Neural cell (in vitro differentiated cells): ENCODE measurements around the gene DPH3. TPM values are rescaled to one million over a fixed set of nuclear protein-coding genes. Genes with fewer than 3 reads are reported as not detected.

Experiments
- H2AFZ ChIP-seq: fragments of 200-600, 300-800 bp; sonication (generic), shearing (Covaris generic); 2 replicates; pipeline ENCODE4 v1.6.0; 2014; ENCODE audit warnings: low read depth, mild to moderate bottlenecking, antibody characterized with exemption, low read length, moderate library complexity
- H3F3A ChIP-seq: fragments of 200-600 bp; shearing (Covaris generic); 2 replicates; pipeline ENCODE4 v1.6.1; 2016; ENCODE audit warnings: mild to moderate bottlenecking, moderate library complexity, mixed read lengths, antibody characterized with exemption, low read length; ENCODE audit not compliant: insufficient read depth, poor library complexity, severe bottlenecking
- H3K27ac ChIP-seq: fragments of 200-600, 300-800 bp; sonication (generic), shearing (Covaris generic); 2 replicates; pipeline ENCODE4 v1.5.1; 2014; ENCODE audit warnings: mild to moderate bottlenecking, low read length, moderate library complexity
- H3K27me3 ChIP-seq: fragments of 300-800, 200-600 bp; sonication (generic), shearing (Covaris generic); 2 replicates; pipeline ENCODE4 v1.6.0; 2014; ENCODE audit warnings: mild to moderate bottlenecking, low read depth, low read length, moderate library complexity; ENCODE audit not compliant: insufficient read depth
- H3K36me3 ChIP-seq: fragments of 300-800, 200-600 bp; sonication (generic), shearing (Covaris generic); 2 replicates; pipeline ENCODE4 v1.5.1; 2014; ENCODE audit warnings: mild to moderate bottlenecking, antibody characterized with exemption, low read length, moderate library complexity; ENCODE audit not compliant: insufficient read depth
- H3K4me2 ChIP-seq: fragments of 300-800, 200-600 bp; sonication (generic), shearing (Covaris generic); 2 replicates; pipeline ENCODE4 v1.6.0; 2014; ENCODE audit warnings: mild to moderate bottlenecking, low read length
- H3K4me3 ChIP-seq: fragments of 300-800, 200-600 bp; sonication (generic), shearing (Covaris generic); 2 replicates; pipeline ENCODE4 v1.5.1; 2014; ENCODE audit warnings: mild to moderate bottlenecking, low read length, moderate library complexity
- H3K79me2 ChIP-seq: fragments of 200-600 bp; shearing (Covaris generic); replicated peaks from 2 replicates; pipeline ENCODE4 v1.6.0; 2014; ENCODE audit warnings: mild to moderate bottlenecking, low read length, moderate library complexity; ENCODE audit not compliant: insufficient read depth
- H3K9ac ChIP-seq: fragments of 300-800, 200-600 bp; sonication (generic), shearing (Covaris generic); 2 replicates; pipeline ENCODE4 v1.6.1; 2016; ENCODE audit warnings: mild to moderate bottlenecking, low read length, mixed read lengths
- H3K9me2 ChIP-seq: fragments of 200-600 bp; shearing (Covaris generic); 2 replicates; pipeline ENCODE4 v1.6.1; 2016; ENCODE audit warnings: mild to moderate bottlenecking, low read length, mixed read lengths; ENCODE audit not compliant: insufficient read depth
- H3K9me3 ChIP-seq: fragments of 200-600, 300-800 bp; sonication (generic), shearing (Covaris generic); 2 replicates; pipeline ENCODE4 v1.6.1; 2016; ENCODE audit warnings: mild to moderate bottlenecking, mixed run types, low read length, moderate library complexity, mixed read lengths
- H4K20me1 ChIP-seq: fragments of 200-600 bp; shearing (Covaris generic); 2 replicates; pipeline ENCODE4 v1.6.1; 2016; ENCODE audit warnings: mild to moderate bottlenecking, mixed run types; ENCODE audit not compliant: insufficient read depth
- CTCF ChIP-seq: fragments of 450-650 bp; IDR thresholded peaks from 2 replicates; pipeline ENCODE4 v1.5.1; 2014; ENCODE audit warnings: antibody characterized with exemption, mild to moderate bottlenecking, moderate library complexity; ENCODE audit not compliant: poor library complexity, severe bottlenecking
- EP300 ChIP-seq: fragments of 450-650 bp; conservative IDR thresholded peaks from 2 replicates; pipeline ENCODE4 v1.6.1; 2014; ENCODE audit warnings: antibody characterized with exemption, mild to moderate bottlenecking, moderate library complexity; ENCODE audit not compliant: poor library complexity, severe bottlenecking
- EZH2 ChIP-seq: fragments of 200-600, 300-800 bp; shearing (Covaris generic), sonication (generic); IDR thresholded peaks from 2 replicates; pipeline ENCODE4 v1.6.1; 2014; ENCODE audit warnings: antibody characterized with exemption, low read length, borderline replicate concordance, mild to moderate bottlenecking; ENCODE audit not compliant: insufficient read depth, poor library complexity, severe bottlenecking
- MXI1 ChIP-seq: fragments of 450-650 bp; conservative IDR thresholded peaks from 2 replicates; pipeline ENCODE4 v1.6.1; 2014; ENCODE audit warnings: antibody characterized with exemption, mild to moderate bottlenecking; ENCODE audit not compliant: poor library complexity, severe bottlenecking
- POLR2AphosphoS5 ChIP-seq: IDR thresholded peaks from 2 replicates; pipeline ENCODE4 v1.6.1; 2012
- RAD21 ChIP-seq: fragments of 450-650 bp; conservative IDR thresholded peaks from 2 replicates; pipeline ENCODE4 v1.6.1; 2014; ENCODE audit warnings: antibody characterized with exemption, mild to moderate bottlenecking, moderate library complexity
- REST ChIP-seq: IDR thresholded peaks from 2 replicates; pipeline ENCODE4 v1.6.1; 2012; ENCODE audit warnings: borderline replicate concordance
- SMC3 ChIP-seq: fragments of 450-650 bp; conservative IDR thresholded peaks from 2 replicates; pipeline ENCODE4 v1.6.1; 2014; ENCODE audit warnings: antibody characterized with exemption, mild to moderate bottlenecking, moderate library complexity; ENCODE audit not compliant: poor library complexity
- TAF1 ChIP-seq: IDR thresholded peaks from 2 replicates; pipeline ENCODE4 v1.6.1; 2012; ENCODE audit warnings: low read depth
- polyA plus RNA-seq: library from polyadenylated mRNA; depleted of rRNA; stranded (reverse); fragments of >200 nt; gene quantifications from 2 replicates; pipeline ENCODE4 v1.2.3, GENCODE V29; 2014

The DPH3 gene
- polyA plus RNA-seq, 1 donor from 2014 or later = 38.5 TPM

DNA sequence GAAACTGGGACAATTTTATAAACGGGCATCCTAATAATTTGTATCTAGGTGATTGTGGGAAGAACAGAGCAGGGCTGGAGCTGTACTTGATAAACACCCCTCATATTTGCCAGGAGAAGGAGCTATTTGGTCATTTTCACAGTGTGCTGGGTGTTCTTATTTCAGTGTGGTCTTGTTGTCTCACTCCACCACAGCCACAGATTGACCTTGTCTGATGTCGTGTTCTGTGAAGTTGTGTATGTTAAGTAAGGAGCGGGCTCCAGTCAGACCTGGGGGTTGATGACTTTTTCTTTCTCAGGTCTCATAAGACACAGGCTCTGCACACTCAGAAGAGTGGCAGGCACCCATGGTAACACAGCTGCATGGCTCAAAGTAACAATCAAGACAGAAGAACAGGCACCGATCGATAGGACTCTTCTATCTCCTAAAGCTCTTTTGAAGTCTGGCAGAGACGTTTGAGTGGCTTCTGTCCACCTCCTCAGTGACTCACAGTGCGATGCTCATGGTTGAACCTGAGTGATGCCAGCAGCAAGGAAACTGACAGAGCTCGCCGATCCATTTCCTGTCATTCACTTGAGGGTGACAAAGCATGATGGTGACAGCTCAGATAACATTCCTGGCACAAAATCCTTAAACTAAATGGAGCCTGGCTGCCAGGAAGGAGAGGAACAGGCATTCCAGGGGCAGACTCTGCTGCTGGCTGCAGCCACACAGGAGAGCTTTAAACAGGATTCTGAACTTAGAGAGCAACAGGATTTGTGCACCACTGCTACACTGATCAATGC, 20.8 kb downstream of the DPH3 start:
- no peak overlapping the region for H3K4me3 ChIP-seq
- no peak for TF ChIP-seq REST
- no peak for TF ChIP-seq RAD21
- TF ChIP-seq TAF1 = no peak
- TF ChIP-seq EZH2 = no peak
- TF ChIP-seq MXI1 = no peak
- TF ChIP-seq CTCF = no peak
- no peak for TF ChIP-seq EP300
- TF ChIP-seq SMC3 = no peak
- TF ChIP-seq POLR2AphosphoS5 = no peak
- no peak overlapping the region for H2AFZ ChIP-seq
- H3F3A ChIP-seq = no peaks in the 10 kb centered on the region
- H3K9me2 ChIP-seq = no peaks in the 10 kb centered on the region
- no peak overlapping the region for H3K4me2 ChIP-seq
- no peak overlapping the region for H3K9ac ChIP-seq
- H3K27me3 ChIP-seq = no peaks in the 10 kb centered on the region
- no peaks in the 10 kb centered on the region for H4K20me1 ChIP-seq
- no peak overlapping the region for H3K27ac ChIP-seq
- H3K9me3 ChIP-seq = no peaks in the 10 kb centered on the region
- no peaks in the 10 kb centered on the region for H3K79me2 ChIP-seq
- H3K36me3 ChIP-seq = no peaks in the 10 kb centered on the region

DNA sequence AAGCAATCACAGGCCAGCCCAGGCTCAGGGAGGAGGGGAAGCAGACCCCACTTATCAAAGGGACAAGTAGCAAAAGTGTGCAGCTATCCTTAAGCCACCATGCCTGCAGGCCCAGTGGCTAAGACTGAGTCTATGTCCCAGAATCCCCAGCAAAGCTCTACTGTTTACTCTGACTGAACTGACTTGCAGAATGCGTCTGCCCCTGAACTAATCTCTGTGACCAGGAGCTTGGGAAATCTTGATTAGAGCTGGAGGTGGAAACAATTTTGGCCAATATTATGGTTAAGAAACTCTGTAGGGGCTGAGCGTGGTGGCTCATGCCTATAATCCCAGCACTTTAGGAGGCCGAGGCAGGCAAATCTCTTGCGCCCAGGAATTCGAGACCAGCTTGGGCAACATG, 22.6 kb downstream of the DPH3 start:
- H3K36me3 ChIP-seq = no peaks in the 10 kb centered on the region
- TF ChIP-seq TAF1 (no peak), EZH2 (no peak), REST (no peak), SMC3 (no peak), MXI1 (no peak), RAD21 (no peak), POLR2AphosphoS5 (no peak), CTCF (no peak)
- no peaks in the 10 kb centered on the region for H3K27me3 ChIP-seq
- no peak overlapping the region for H3K4me3 ChIP-seq
- H2AFZ ChIP-seq = no peak overlapping the region
- no peaks in the 10 kb centered on the region for H4K20me1 ChIP-seq
- no peak overlapping the region for H3K27ac ChIP-seq
- no peak overlapping the region for H3K9ac ChIP-seq
- no peak overlapping the region for H3K4me2 ChIP-seq
- H3F3A ChIP-seq = no peaks in the 10 kb centered on the region
- H3K79me2 ChIP-seq = no peaks in the 10 kb centered on the region
- no peaks in the 10 kb centered on the region for H3K9me2 ChIP-seq
- no peaks in the 10 kb centered on the region for H3K9me3 ChIP-seq
